DMS53 treated with DMSO at 0.1 percent for 48 hours (cell line): Measurements from ENCODE around the gene LDLRAD3.

ENCODE experiments used
- DNase-seq: peaks from one replicate; lab custom pipeline; 2025; ENCODE audit not compliant: unreplicated experiment; lab: John Stamatoyannopoulos, UW

Gene LDLRAD3

DNA sequence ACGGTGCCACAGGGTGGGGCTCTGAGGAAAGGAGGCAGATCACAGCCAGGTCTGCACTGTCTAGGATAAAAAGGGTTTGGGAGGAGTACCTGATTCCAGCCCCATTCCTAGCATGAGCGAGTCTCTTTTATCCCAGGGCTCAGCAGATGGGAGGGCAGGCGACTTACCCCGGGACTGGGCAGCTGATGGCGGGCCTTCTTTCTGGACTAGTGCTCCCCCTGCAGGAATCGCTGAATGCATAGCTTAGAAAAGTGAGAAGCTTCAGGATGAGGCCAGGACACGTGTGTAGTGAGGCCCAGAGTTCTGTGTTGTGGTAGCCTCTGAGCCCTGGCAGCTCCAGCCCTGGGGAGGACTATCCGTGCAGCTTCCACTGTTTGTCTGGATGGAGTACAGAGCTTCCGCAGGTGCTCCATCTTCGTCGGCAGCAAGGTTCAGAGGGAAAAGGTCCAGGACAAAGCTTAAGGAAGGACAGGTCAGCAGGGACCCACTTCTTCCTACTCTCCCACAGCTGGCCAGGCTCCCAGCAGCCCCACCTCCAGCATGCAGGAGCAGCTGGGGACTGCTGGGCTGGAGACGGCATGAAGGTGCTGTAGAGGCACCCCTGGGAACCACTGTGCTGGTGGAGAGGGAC lies 315.0 kb downstream of the LDLRAD3 start:
- DNase-seq, result peak; percentile 65

DNA sequence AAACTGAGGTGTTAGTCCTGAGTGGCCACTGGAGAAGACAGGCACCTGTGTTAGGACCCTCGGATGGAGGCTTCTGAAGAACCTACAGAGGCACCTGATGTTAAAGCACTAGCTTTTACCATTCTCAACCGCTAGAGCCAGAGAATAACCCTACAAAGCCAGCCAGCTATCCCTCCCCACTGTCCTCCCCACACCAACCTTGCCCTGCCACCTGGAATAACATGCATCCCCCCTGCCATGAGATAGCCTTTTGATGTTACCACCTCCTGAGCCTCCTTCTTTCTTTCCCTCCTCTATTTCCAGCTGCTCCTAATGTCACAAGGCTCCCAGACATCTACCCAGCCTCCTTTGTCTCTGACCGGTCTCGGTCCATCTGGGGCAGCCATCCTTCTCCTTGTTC lies 317.2 kb downstream of the LDLRAD3 start:
- no peak for DNase-seq

DNA sequence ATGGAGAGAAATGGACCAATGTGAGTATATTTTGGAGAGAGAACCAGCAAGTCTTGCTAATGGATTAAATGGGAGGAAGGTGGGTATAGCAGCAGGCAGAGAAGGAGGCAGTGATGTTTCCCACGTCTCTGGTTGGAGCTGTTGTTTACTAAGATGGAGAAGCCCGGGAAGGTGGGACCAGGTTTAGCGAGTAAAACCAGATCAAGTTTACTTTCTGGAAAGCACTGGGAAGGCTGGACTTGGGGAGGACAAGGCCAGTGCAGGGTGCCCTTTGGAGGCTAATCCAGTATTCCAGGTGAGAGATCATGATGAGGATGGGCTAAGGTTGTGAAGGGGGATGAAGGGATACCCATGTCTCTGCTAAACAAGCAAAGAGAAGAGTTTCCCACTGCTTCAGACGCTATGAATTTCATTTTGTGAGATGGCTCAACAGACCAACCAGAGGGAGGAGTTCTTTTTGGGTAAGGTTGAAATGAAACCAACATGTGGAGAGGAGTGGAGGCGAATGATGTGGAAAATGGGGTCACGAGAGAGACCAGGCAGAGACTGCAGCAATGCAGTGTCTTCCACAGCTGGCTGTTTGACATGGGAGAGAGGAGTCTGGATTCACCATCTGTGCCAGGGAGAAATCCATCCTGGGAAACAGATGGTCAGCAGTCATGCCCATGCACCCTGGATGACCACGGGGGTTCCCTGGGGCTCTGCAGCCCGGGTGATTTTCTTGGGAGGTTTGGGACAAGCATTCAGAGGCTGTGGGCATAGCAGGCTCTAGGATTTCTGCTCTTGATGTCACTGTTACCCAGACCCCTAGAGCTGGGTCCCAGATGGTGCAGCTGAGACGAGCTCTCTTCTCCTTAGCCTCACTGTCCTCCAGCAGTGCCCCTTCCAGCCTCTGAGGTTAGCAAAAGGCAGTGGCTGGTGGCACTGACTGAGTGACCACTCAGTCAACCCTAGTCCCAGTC lies 320.4 kb downstream of the LDLRAD3 start:
- no peak for DNase-seq

DNA sequence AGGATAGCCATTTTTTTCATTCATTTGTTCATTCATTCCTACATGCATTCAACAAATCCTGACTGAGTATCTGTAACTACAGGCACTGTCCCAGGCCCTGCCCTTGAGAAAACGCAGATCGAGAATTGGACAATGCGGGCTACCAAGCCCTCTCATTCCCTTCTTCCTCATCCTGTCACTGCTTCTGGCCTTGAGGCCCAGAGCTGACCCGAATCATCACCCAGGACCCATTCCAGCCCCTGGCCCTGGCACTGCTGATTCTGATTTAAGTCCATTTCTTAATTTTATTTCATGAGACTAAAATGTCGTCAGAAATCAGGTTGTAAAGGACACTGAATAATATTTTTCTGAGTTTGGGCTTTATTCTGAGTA lies 321.1 kb downstream of the LDLRAD3 start:
- no peak for DNase-seq

DNA sequence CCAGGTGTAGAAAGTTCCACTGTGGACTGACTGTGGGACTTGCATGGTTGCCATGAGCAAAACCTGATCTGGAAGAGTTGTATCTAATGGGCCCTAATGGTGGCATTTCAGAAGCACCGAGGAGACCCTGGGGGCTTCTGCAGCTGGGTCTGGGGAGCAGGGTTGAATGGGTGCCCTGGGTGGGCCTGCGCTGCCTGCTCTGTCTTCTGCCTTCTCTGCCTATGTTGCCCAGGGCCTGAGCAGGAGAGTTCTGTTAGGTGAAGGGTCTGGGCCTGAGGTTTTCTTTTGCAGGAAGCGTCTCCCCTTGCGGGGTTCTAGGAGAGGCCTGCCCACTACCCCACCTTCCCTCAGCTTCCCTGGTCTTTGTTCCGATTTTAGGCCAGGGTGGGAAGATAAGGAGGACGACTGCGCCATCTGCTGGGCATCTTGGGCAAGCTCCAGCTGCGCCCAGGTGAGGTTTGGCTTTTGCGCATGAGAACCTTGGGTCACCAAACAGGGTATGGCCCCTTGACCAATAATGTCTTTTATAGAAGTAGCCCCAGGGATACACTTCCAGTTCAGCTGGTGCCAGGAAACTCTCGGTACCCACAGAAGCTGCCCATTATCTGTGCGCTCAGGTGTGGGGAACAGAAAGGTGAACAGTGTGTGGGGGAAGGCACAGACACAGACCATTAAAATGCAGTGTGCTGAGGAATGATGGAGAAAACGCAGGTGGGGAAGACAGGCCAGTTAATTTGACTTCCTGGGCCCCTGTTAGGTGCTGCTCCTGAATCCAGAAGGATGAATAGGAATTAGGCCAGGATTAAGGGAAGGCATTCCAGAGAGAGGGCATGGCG lies 322.1 kb downstream of the LDLRAD3 start:
- peak; percentile 15 for DNase-seq

DNA sequence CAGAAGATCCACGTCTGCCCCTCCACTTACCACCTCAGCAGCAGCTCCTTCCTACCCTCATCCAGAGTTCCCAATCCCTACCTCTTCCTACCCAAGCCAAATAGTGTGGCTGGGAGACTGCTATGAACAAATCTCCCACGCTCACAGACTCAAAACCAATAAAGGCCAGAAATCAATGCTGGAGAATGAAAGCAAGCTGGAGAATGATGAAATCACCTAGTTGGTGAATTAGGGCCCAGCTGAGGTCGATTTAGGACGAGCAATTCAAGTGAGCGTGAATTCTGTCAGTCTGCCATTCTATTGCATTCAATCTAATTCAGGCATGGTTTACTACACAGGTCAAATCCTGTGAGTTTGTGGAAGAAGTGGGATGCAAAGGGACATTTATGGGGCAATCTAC lies 322.9 kb downstream of the LDLRAD3 start:
- no peak for DNase-seq

DNA sequence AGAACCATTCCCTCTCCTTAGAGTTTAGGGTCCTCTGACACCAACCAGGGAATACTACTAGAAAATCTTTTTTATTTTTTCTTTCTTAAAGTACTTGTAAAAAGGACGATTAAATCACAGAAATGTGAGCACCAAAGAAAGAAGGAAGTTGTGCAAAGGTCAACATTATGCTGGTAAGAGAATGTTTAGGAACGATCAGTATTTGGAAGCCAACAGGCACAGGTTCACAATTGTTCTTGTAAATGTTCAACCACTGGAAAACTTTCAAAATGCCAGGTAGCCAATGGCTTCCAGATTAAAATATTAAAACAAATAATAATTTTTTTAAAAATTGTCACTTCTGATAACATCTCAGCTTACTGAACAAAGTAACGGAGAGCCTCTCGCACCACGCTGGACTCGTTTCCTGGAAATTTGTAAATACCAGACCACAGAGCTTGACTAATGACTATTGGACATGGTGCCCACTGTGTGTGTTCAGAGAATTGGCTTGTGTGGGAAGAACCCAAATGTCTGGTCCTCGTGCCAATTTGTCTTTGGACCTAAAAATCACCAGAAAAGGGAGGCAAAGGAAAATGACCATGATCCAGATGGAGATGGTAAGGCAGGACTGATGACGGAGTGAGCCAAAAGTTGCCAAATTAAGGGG lies 324.6 kb downstream of the LDLRAD3 start:
- DNase-seq, result no peak

DNA sequence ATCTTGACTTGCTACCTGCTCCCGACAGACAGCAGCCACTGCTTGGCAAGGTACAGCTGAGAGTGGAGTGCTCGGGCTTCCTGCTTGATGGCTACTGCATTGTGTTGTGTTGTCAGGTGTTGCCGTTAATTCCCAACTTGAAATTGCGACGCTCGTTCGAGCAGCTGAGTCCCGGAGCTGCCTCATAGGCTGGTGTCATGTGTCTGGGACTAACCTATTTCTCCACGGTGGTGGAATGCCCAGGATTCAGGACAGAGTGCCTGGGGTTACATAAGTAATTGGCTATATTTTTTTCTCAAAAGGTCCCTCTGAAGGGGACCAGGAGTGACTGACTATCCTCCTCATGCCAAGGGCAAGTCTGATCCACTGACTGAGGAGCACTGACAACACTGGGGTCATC lies 326.8 kb downstream of the LDLRAD3 start:
- no peak for DNase-seq

DNA sequence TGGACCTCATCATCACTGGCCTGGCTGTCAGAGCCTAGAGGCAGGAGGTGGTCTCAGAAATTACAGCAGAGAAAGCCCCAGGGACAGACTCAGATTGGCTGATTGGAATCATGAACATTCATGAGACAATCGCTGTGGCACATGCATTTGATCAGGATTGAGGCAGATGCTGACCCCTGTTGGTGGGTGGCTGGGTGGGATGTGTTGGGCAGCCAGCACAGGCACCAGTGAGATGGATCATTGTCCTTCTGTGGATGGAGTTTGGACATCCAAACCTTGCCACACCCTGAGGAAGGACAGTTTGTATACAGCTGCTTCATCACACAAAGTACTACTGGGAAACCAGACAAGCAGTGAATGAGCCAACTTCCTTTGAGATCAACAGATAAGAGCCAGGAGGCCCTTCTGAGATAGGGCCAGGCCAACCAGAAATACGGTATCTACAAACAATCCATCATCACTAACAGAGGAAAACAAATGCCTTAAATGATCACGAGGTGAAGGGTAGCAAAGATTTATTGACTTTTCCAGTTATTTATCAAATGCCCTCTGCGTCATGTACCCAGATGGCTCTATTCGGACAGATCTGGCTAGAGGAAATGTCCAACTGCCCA lies 328.0 kb downstream of the LDLRAD3 start:
- no peak for DNase-seq

DNA sequence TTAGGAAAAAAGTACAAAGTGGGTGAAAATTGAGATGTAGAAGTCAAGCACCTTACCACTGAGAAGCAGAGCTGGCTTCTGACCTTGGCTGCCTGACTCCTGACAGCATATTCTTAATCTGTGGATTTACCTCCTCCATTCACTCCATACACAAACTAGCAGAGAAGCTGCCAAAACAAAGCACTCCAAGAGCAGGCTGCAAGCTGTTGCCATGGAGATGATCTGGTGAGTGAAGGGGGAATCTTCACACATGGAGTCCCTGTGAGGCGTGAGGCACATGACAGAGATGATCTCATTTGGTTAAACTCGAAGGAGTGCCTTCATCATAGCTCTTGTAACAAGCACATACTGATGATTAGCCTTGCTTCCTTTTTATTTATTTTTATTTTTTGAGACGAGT lies 329.2 kb downstream of the LDLRAD3 start:
- peak; percentile 35 for DNase-seq

DNA sequence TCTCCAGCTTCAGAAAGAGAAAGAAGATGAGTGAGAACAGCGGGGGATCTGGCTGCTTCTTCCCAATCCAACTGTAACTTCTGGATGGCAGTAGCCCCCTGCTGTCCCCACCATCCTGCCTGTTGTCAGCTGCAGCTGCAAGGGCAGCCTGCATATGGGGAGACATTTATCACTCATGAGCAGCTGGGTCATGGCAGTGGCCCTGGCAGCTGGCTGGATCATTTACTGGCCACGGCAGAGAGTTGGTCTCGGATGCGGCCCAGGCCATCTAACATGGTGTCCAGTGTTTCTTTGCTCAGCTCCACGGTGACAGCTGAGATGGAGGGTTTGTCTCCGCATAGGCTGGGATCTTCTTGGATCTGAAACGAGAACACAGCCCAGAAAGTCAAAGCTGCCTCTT lies 330.6 kb downstream of the LDLRAD3 start:
- DNase-seq, result no peak

DNA sequence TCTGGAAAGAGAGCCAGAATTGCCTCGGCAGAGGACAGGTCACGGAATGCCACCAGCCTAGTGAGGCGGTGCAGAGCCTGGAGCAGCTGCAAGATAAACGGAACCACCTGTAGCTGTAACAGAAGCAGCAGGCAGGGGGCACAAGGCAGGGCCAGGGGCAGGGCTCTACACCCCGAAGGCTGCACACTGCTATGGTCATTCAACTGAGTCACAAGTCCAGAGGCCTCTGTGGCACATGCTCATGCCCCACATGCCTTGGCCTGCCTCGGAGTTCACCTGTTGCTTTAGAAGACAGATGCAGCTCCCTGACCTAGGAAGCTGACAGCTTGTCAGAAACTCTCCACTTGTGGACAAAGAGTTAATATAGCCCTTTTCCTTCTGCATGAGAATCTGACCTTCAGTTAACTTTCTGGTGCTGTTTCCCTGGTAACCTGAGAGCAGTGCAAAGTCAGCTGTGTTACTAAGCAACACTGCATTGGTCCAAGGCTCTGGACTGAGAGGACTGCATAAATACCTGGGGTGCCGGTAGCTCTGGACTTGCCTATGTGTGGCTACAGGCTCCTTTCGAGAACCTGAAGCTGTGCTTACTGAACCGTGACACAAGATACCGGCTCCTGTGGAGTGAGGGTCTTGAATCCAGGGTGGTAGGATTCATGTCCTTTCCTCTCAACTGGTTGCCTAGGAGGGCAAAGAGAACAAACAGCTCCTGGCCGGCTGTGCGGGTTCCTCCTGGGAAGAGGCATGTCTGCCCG lies 334.8 kb downstream of the LDLRAD3 start:
- DNase-seq, result no peak

DNA sequence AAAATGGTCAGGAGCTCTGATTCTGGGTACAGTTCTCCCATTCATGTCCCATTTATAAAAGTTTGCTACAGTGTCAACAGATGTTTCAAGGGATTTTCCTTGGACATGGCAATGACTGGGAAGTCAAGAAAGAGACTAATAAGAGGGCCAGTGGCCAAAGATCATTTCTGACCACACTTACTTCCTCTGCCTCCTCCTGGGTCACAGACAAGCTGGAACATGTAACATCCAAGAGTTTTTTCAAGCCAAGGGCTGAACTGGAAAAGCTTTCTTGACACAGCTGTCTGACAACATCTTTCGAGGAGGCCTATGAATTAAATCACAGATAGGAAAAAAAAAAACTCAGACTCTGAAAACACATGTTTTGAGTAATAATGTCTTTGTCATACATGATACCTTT lies 336.7 kb downstream of the LDLRAD3 start:
- no peak for DNase-seq
